OCI-LY3 (cell line): ENCODE data around the gene RFTN1.

Experiments
- H2AFZ ChIP-seq: fragments of 200-600, 300-600 bp; shearing (Covaris generic); 2 replicates; pipeline ENCODE4 v1.6.0; 2014; ENCODE audit warnings: antibody characterized with exemption, low read depth, low read length
- H3K27ac ChIP-seq: fragments of 200-600, 300-600 bp; sonication (generic); 2 replicates; pipeline ENCODE4 v1.5.1; 2014; ENCODE audit warnings: mild to moderate bottlenecking, low read length, moderate library complexity, mixed read lengths
- H3K27me3 ChIP-seq: fragments of 200-600, 300-600 bp; sonication (generic); 2 replicates; pipeline ENCODE4 v1.6.1; 2014; ENCODE audit warnings: low read depth, low read length, mixed read lengths
- H3K36me3 ChIP-seq: fragments of 200-600, 300-600 bp; sonication (generic); replicated peaks from 2 replicates; pipeline ENCODE3; 2014; ENCODE audit warnings: low read depth, low read length, mixed read lengths
- H3K4me1 ChIP-seq: fragments of 300-600, 200-600 bp; sonication (generic); 2 replicates; pipeline ENCODE4 v1.6.1; 2014; ENCODE audit warnings: low read length, mixed read lengths
- H3K4me2 ChIP-seq: fragments of 200-600, 300-600 bp; sonication (generic); 2 replicates; pipeline ENCODE4 v1.6.1; 2014; ENCODE audit warnings: low read length, mixed read lengths
- H3K4me3 ChIP-seq: fragments of 300-600, 200-600 bp; sonication (generic); 2 replicates; pipeline ENCODE4 v1.5.1; 2014; ENCODE audit warnings: antibody characterized with exemption, mild to moderate bottlenecking, low read length, moderate library complexity
- H3K79me2 ChIP-seq: fragments of 300-600, 200-600 bp; shearing (Covaris generic); 2 replicates; pipeline ENCODE4 v1.6.1; 2014; ENCODE audit warnings: mild to moderate bottlenecking, low read length, mixed read lengths
- H3K9ac ChIP-seq: fragments of 300-600, 200-600 bp; shearing (Covaris generic); 2 replicates; pipeline ENCODE4 v1.6.0; 2014; ENCODE audit warnings: mild to moderate bottlenecking, low read length, moderate library complexity
- H3K9me3 ChIP-seq: fragments of 200-600, 300-600 bp; shearing (Covaris generic); 2 replicates; pipeline ENCODE4 v1.6.1; 2014; ENCODE audit warnings: low read length, mixed read lengths; ENCODE audit not compliant: insufficient read depth
- H4K20me1 ChIP-seq: fragments of 200-600, 300-600 bp; sonication (generic); 2 replicates; pipeline ENCODE4 v1.6.1; 2016; ENCODE audit warnings: low read length, mixed read lengths; ENCODE audit not compliant: insufficient read depth
- EZH2phosphoT487 ChIP-seq: fragments of 200-600 bp; shearing (Covaris generic); IDR thresholded peaks from 2 replicates; pipeline ENCODE4 v1.6.1; 2018; ENCODE audit warnings: antibody characterized with exemption, mixed run types, low read depth
- TF ChIP-seq, protein P1 (sequence below): fragments of 200-600, 300-600 bp; sonication (generic); IDR thresholded peaks from 2 replicates; pipeline ENCODE4 v1.5.1; 2014; ENCODE audit warnings: antibody characterized with exemption, low read length, low read depth

Gene RFTN1

DNA sequence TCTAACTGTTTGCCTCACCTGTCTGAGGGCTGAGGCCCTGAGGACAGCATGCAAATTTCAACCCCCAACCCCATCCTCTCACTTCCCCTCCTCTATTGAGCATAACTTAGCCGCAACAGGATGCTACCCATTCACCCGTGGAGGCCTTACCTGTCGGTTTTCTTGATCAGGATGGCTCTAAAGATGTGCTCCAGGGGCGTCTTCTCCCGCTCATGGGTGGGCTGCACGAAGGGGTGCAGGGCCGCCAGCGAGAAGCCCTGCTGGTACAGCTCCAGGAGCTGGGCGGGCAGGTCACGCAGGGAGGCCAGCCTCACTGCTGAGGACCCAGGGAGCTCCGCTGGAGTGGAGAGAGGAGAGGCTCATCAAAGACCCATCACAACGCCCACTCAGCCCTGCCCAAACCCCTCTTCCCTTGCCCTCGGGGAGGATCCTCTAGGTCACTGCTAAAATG lies 79.8 kb downstream of the RFTN1 start:
- Histone ChIP-seq H2AFZ (no peak overlapping the region), H3K9ac (no peak overlapping the region), H3K4me1 (peaks cover 56% of the 10 kb centered on the region), H3K27ac (peak overlapping the region; percentile 27; the same call in 1 of the 2 replicates), H3K36me3 (peaks cover 60% of the 10 kb centered on the region), H3K4me3 (peak overlapping the region; percentile 52), H3K9me3 (peaks cover 5% of the 10 kb centered on the region; the same call in 1 of the 2 replicates), H4K20me1 (peaks cover 92% of the 10 kb centered on the region), H3K4me2 (peak overlapping the region; percentile 79), H3K27me3 (no peaks in the 10 kb centered on the region), H3K79me2 (peaks cover 76% of the 10 kb centered on the region)
- TF ChIP-seq, protein P1, sequence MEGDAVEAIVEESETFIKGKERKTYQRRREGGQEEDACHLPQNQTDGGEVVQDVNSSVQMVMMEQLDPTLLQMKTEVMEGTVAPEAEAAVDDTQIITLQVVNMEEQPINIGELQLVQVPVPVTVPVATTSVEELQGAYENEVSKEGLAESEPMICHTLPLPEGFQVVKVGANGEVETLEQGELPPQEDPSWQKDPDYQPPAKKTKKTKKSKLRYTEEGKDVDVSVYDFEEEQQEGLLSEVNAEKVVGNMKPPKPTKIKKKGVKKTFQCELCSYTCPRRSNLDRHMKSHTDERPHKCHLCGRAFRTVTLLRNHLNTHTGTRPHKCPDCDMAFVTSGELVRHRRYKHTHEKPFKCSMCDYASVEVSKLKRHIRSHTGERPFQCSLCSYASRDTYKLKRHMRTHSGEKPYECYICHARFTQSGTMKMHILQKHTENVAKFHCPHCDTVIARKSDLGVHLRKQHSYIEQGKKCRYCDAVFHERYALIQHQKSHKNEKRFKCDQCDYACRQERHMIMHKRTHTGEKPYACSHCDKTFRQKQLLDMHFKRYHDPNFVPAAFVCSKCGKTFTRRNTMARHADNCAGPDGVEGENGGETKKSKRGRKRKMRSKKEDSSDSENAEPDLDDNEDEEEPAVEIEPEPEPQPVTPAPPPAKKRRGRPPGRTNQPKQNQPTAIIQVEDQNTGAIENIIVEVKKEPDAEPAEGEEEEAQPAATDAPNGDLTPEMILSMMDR = no peak
- TF ChIP-seq EZH2phosphoT487 = peak; percentile 87

DNA sequence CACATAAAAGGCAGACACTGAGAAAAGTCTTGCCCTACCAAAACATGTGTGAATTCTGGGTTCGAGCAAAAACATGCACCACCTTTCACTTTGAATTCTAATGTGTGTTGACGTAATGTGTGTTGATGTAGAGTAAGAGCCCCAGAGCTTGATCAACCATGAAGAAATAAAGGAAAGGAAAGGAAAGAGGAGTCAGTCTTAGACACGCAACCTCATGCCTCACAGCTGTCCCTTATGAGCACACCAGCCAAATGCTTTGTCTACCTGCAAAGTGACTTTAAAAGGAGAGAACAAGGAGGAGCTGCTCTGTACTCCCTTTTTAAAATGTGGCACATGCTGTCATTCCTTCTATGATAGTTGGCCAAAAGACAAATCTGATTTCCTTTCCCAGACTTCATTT lies 80.8 kb downstream of the RFTN1 start:
- Histone ChIP-seq H3K27ac (no peak overlapping the region), H2AFZ (no peak overlapping the region), H3K4me2 (peak overlapping the region; percentile 79; the same call in 1 of the 2 replicates), H3K36me3 (peaks cover 67% of the 10 kb centered on the region), H3K79me2 (peaks cover 80% of the 10 kb centered on the region), H3K4me1 (peaks cover 56% of the 10 kb centered on the region), H3K9me3 (peaks cover 5% of the 10 kb centered on the region; the same call in 1 of the 2 replicates), H4K20me1 (peaks cover 93% of the 10 kb centered on the region), H3K27me3 (no peaks in the 10 kb centered on the region), H3K4me3 (no peak overlapping the region), H3K9ac (no peak overlapping the region)
- TF ChIP-seq, protein P1 = no peak
- TF ChIP-seq EZH2phosphoT487 = no peak

DNA sequence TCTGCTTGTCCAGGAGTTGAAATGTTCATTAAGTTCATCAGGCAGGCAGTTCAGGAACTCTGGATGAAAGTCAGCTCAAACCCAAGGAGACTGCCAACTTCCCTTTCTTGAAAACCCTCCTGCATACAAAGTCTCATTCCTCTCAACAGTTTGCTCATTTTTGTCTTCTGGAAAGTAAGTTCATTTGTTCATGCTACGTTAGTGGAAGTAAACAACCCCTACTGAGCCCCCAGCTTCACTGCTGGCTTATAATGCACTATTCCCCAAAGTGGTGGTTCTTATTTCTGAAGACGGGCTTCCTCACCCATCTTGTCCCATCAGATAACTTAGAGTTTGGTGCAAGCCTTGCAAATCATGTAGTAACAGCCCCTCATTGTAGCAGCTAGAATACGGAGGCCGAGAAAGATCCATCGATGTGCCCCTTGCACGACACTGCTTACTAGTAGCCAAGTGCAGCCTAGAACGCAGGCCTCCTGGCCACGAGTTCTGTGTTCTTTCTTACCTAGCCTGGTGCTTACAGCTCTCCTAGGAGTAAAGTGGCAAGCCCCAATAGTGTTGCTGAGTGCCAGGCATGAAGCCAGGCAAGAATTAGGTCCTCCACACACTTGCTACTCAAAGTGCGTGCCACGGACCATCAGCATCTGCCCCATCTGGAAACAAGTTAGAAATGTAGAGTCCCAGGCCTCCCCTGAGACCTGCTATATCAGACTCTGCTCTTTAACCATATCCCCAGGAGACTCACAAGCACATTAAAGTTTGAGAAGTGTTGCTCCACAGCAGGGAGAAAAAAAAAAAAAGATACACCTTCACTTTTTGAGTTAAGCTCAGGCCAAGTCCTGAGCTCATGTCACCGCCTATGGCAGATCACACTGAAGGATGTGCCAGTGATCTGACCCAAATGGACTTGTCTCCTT lies 82.5 kb downstream of the RFTN1 start:
- no peak overlapping the region for H2AFZ ChIP-seq
- H3K4me1 ChIP-seq = peaks cover 56% of the 10 kb centered on the region
- peaks cover 67% of the 10 kb centered on the region for H3K36me3 ChIP-seq
- H3K9me3 ChIP-seq = peaks cover 5% of the 10 kb centered on the region; the same call in 1 of the 2 replicates
- peak overlapping the region; percentile 61 for H3K27ac ChIP-seq
- peaks cover 85% of the 10 kb centered on the region for H3K79me2 ChIP-seq
- H4K20me1 ChIP-seq = peaks cover 96% of the 10 kb centered on the region
- H3K27me3 ChIP-seq = no peaks in the 10 kb centered on the region
- TF ChIP-seq EZH2phosphoT487 = no peak
- TF ChIP-seq, protein P1 = no peak
- H3K4me3 ChIP-seq = peak overlapping the region; percentile 9
- H3K9ac ChIP-seq = no peak overlapping the region
- peak overlapping the region; percentile 63 for H3K4me2 ChIP-seq

DNA sequence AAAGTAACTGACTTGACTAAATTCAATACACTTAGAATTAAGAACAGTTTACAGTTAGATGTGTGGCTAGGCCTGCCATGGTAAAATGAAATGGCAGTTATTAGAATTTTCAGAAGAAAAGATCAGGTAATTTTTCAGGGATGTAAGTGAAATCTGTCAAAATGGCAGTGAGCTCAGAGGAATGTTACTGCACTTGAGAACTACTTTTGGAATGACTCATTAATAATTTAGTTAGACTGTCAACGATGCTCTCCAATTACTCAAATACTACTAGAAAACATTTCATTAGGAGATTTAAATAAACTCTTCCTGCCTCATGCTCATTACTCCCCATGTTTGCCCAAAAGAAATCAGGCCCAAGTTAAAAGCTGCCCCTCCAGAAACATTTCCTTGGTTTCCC lies 84.4 kb downstream of the RFTN1 start:
- Histone ChIP-seq H4K20me1 (peaks cover 99% of the 10 kb centered on the region), H3K9ac (no peak overlapping the region)
- no peak for TF ChIP-seq EZH2phosphoT487
- TF ChIP-seq, protein P1 = no peak

More for the DNA sequence above, 84.4 kb downstream of the RFTN1 start:
- Histone ChIP-seq H2AFZ (no peak overlapping the region), H3K4me2 (no peak overlapping the region), H3K9me3 (peaks cover 5% of the 10 kb centered on the region; the same call in 1 of the 2 replicates), H3K27ac (no peak overlapping the region), H3K79me2 (peaks cover 97% of the 10 kb centered on the region), H3K4me3 (no peak overlapping the region), H3K27me3 (no peaks in the 10 kb centered on the region), H3K4me1 (peaks cover 50% of the 10 kb centered on the region), H3K36me3 (peaks cover 75% of the 10 kb centered on the region)
